Activated CD4-positive, alpha-beta T cell treated with anti-CD3 and anti-CD28 coated beads for 48 hours (primary cell): Measurements from ENCODE around the gene JARID2.
"Not testable (repeated sequence)": the region's sequence is repeated elsewhere in the genome, so short reads cannot be mapped to it uniquely, and the experiment has no call there.

Experiments
- DNase-seq: peaks from one replicate; pipeline ENCODE4 v3.0.0-alpha.2; 2020

Gene JARID2

GRCh38 chr6:15265787-15266186 is 19.9 kb downstream of the JARID2 start:
- no peak for DNase-seq

GRCh38 chr6:15266423-15266996 is 20.6 kb downstream of the JARID2 start:
- DNase-seq, result no peak

- no peak for DNase-seq
Observed at GRCh38 chr6:15267221-15267620, 21.4 kb downstream of the JARID2 start.

GRCh38 chr6:15268137-15268908 is 22.5 kb downstream of the JARID2 start:
- DNase-seq, result no peak

- no peak for DNase-seq
Observed at GRCh38 chr6:15269011-15269410, 23.1 kb downstream of the JARID2 start.

GRCh38 chr6:15269619-15270018 is 23.8 kb downstream of the JARID2 start:
- DNase-seq, result no peak

GRCh38 chr6:15270402-15270801 is 24.5 kb downstream of the JARID2 start:
- DNase-seq, result no peak

- no peak for DNase-seq
Observed at GRCh38 chr6:15272562-15272961, 26.7 kb downstream of the JARID2 start.

GRCh38 chr6:15274692-15275387 is 29.0 kb downstream of the JARID2 start:
- no peak for DNase-seq

- DNase-seq, result no peak
Observed at GRCh38 chr6:15276036-15276985, 30.4 kb downstream of the JARID2 start.

- no peak for DNase-seq
Observed at GRCh38 chr6:15279047-15279661, 33.3 kb downstream of the JARID2 start.

- no peak for DNase-seq
Observed at GRCh38 chr6:15280028-15280427, 34.2 kb downstream of the JARID2 start.

GRCh38 chr6:15280961-15281360 is 35.1 kb downstream of the JARID2 start:
- DNase-seq, result no peak

GRCh38 chr6:15282334-15282733 is 36.5 kb downstream of the JARID2 start:
- no peak for DNase-seq

GRCh38 chr6:15283986-15284361 is 38.1 kb downstream of the JARID2 start:
- no peak for DNase-seq

- DNase-seq, result no peak
Observed at GRCh38 chr6:15284743-15285142, 38.9 kb downstream of the JARID2 start.

GRCh38 chr6:15285682-15286294 is 39.9 kb downstream of the JARID2 start:
- no peak for DNase-seq

- DNase-seq, result no peak
Observed at GRCh38 chr6:15287670-15288375, 42.0 kb downstream of the JARID2 start.

- no peak for DNase-seq
Observed at GRCh38 chr6:15288856-15289255, 43.0 kb downstream of the JARID2 start.

GRCh38 chr6:15289456-15289855 is 43.6 kb downstream of the JARID2 start:
- not testable (repeated sequence) for DNase-seq

- no peak for DNase-seq
Observed at GRCh38 chr6:15290067-15290680, 44.3 kb downstream of the JARID2 start.
